Endothelial cell of umbilical vein (primary cell): ENCODE results near the gene SMARCC1.

Experiments
- FOS ChIP-seq: IDR thresholded peaks from 2 replicates; pipeline ENCODE4 v1.6.1; 2011; ENCODE audit warnings: mild to moderate bottlenecking, low read length, moderate library complexity, borderline replicate concordance; ENCODE audit not compliant: insufficient read depth
- MYC ChIP-seq: IDR thresholded peaks from one replicate; pipeline ENCODE4 v1.6.1; 2011; ENCODE audit warnings: mild to moderate bottlenecking, low read depth, low read length
- TF ChIP-seq, protein P1 (sequence below), 2 donors: IDR thresholded peaks; 1 replicate in 1 of 2; 2 replicates in 1 of 2; pipeline ENCODE4 v1.5.1; 2011; ENCODE audit warnings: low read length in 2 of 2, mild to moderate bottlenecking in 2 of 2, moderate library complexity in 2 of 2, control low read depth in 1 of 2, inconsistent platforms in 1 of 2, low read depth in 1 of 2; ENCODE audit not compliant: insufficient read depth in 1 of 2; ENCODE audit errors: extremely low read depth in 1 of 2

- TF ChIP-seq, protein P1, sequence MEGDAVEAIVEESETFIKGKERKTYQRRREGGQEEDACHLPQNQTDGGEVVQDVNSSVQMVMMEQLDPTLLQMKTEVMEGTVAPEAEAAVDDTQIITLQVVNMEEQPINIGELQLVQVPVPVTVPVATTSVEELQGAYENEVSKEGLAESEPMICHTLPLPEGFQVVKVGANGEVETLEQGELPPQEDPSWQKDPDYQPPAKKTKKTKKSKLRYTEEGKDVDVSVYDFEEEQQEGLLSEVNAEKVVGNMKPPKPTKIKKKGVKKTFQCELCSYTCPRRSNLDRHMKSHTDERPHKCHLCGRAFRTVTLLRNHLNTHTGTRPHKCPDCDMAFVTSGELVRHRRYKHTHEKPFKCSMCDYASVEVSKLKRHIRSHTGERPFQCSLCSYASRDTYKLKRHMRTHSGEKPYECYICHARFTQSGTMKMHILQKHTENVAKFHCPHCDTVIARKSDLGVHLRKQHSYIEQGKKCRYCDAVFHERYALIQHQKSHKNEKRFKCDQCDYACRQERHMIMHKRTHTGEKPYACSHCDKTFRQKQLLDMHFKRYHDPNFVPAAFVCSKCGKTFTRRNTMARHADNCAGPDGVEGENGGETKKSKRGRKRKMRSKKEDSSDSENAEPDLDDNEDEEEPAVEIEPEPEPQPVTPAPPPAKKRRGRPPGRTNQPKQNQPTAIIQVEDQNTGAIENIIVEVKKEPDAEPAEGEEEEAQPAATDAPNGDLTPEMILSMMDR (IDR thresholded peaks at IDR 0.05; ENCODE audit: extremely low read depth in 1 of 2, insufficient read depth in 1 of 2, low read depth in 1 of 2, low read length in 2 of 2): no peak
- TF ChIP-seq MYC: no peak
- TF ChIP-seq FOS: no peak
Measured at GRCh38 chr3:47772047-47772446, 9.6 kb downstream of the SMARCC1 start.
